NB4 (cell line): ENCODE measurements around the gene AP1S3.

Experiments used
- POLR2A ChIP-seq: IDR thresholded peaks from 2 replicates; pipeline ENCODE4 v1.6.1; 2011; ENCODE audit warnings: mild to moderate bottlenecking; ENCODE audit not compliant: insufficient read length; ENCODE audit errors: extremely low read depth
- TF ChIP-seq, protein P1 (sequence below): IDR thresholded peaks from one replicate; pipeline ENCODE4 v1.5.1; 2012; ENCODE audit warnings: low read depth, low read length

DNA sequence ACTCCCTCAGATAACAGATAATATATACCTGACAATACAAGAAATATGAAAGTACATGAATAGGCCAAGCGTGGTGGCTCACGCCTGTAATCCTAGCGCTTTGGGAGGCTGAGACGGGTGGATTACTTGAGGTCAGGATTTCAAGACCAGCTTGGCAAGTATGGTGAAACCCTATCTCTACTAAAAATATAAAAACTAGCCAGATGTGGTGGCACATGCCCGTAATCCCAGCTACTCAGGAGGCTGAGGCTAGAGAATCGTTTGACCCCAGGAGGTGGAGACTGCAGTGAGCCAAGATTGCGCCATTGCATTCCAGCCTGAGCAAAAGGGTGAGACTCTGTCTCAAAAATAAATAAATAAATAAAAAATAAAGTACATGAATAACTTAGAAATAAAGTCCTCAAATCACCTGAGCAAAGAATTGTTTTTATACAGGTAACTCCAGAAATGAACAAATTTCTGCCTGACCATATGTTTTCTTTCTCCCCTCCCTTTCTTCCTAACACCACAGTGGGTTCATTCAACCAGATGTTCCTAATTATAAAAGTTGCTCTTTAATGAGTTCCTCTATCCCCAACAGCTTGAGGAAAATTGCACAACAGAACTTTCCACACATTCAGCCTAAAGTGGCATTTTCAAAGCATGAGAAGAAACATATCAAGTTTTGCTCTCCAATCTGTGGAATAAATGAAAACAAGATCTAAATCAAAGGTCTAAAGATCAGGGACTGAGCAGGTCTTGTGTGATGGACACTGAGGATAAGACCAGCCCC lies 33.6 kb upstream of the AP1S3 start:
- TF ChIP-seq, protein P1, sequence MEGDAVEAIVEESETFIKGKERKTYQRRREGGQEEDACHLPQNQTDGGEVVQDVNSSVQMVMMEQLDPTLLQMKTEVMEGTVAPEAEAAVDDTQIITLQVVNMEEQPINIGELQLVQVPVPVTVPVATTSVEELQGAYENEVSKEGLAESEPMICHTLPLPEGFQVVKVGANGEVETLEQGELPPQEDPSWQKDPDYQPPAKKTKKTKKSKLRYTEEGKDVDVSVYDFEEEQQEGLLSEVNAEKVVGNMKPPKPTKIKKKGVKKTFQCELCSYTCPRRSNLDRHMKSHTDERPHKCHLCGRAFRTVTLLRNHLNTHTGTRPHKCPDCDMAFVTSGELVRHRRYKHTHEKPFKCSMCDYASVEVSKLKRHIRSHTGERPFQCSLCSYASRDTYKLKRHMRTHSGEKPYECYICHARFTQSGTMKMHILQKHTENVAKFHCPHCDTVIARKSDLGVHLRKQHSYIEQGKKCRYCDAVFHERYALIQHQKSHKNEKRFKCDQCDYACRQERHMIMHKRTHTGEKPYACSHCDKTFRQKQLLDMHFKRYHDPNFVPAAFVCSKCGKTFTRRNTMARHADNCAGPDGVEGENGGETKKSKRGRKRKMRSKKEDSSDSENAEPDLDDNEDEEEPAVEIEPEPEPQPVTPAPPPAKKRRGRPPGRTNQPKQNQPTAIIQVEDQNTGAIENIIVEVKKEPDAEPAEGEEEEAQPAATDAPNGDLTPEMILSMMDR, result no peak
- TF ChIP-seq POLR2A, result no peak
